H1 (cell line): ENCODE results near the gene SERPING1.

ENCODE experiments used
- CTCF ChIP-seq, 3 experiments: IDR thresholded peaks; 1 replicate in 2 of 3; 2 replicates in 1 of 3; pipeline versions ENCODE4 v1.5.1 to v1.6.1; 2011; ENCODE audit warnings: low read length in 3 of 3, mild to moderate bottlenecking in 3 of 3, inconsistent platforms in 2 of 3, low read depth in 1 of 3, moderate library complexity in 1 of 3; ENCODE audit not compliant: insufficient read depth in 1 of 3; ENCODE audit errors: control extremely low read depth in 1 of 3
- PHF8 ChIP-seq: fragments of 200-600 bp; sonication (generic); conservative IDR thresholded peaks from 2 replicates; pipeline ENCODE4 v1.7.1; 2012; ENCODE audit warnings: low read depth, mild to moderate bottlenecking, inconsistent platforms, low read length, moderate library complexity
- RFX5 ChIP-seq: IDR thresholded peaks from 2 replicates; pipeline ENCODE4 v1.6.1; 2011; ENCODE audit warnings: low read depth, low read length, improper control_type of control experiment, borderline replicate concordance

GRCh38 chr11:57624864-57625263, 27.4 kb downstream of the SERPING1 start:
- TF ChIP-seq CTCF (IDR thresholded peaks at IDR 0.05; ENCODE audit: control extremely low read depth in 1 of 3, insufficient read depth in 1 of 3, low read depth in 1 of 3, low read length in 3 of 3) (no peak), PHF8 (no peak), RFX5 (no peak)
